ENCODE measurements around the gene PHLDA2.

- TF ChIP-seq POLR2A (IDR thresholded peaks at IDR 0.05; ENCODE audit: low read depth, low read length) (no peak), POU2F2 (IDR thresholded peaks at IDR 0.05; ENCODE audit: low read depth, low read length) (no peak), PAX5 (IDR thresholded peaks at IDR 0.05; ENCODE audit: insufficient read depth, low read length, severe bottlenecking) (no peak)
Measured at GRCh38 chr11:2915473-2915872, 13.7 kb downstream of the PHLDA2 start.

Data from GM12891 (cell line).